Measurements from ENCODE around the gene CXCL13.
A peak's percentile ranks its signal among the peaks of the same experiment; 100 is the strongest.
"Not testable (repeated sequence)": the region's sequence is repeated elsewhere in the genome, so short reads cannot be mapped to it uniquely, and the experiment has no call there.

CXCL13 gene, protein sequence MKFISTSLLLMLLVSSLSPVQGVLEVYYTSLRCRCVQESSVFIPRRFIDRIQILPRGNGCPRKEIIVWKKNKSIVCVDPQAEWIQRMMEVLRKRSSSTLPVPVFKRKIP

DNA sequence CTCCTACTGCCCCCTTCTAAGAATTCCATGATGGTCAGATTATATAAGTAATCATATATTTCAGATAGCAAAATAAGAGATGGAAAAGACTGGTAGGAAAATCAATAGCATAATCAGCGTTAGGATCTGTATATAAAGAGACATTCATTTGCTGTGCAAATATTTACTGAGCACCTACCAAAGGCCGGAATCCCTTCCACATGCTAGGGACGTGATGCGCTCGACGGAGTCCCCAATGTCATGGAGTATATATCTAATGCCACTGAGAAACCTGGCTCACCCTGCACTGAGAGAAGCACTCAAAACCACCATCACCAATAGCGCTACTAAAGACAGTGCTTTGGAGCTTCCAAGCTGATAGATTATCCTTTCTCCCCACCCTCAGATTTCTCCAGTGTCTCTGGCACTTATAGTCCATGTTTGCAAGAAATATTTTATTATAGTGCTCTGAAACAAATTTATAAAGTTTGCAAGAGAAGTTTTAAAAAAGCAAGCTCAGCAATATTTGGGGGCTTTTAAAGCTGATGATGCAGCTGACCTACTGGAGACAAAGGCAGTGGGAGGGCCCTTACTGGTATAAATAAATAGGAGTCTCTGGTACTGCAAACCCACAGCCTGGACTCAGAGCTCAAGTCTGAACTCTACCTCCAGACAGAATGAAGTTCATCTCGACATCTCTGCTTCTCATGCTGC is at the start of gene CXCL13:
CXCL13 (plus strand) TSS at position 611 of the 693 bp plus-strand sequence; CDS start at position 657, 46 bp downstream.
- no peak for DNase-seq

DNA sequence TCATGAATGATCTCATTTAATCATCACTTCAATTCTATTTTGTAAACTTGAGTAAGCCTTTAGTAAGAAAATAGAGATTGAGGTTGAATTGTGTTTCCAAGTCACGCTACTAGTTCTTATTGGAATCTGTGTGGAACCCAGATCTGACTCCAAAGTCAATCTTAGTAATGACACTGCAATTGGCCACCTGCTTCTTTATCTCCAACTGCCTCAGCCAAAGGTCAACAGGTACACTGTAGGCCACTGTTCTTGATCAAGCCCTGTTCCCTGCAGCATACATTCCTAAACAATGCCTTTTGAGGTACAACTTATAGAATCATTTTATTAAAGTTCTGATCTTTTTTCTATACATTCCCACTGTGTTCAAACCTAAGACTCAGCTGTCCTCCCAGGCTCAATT is 45.5 kb upstream of the CXCL13 start:
- no peak for DNase-seq

DNA sequence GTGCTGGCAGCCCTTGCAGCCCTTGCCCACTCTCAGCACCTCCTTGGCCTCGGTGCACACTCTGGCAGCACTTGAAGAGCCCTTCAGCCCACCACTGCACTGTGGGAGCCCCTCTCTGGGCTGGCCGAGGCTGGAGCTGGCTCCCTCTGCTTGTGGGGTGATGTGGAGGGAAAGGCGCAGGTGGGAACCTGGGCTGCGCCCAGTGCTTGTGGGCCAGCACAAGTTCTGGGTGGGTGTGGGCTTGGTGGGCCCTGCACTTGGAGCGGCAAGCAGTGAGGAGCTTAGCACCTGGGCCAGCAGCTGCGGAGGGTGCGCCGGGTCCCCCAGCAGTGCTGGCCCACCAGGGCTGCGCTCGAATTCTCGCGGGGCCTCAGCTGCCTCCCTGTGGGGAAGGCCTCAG is 43.9 kb upstream of the CXCL13 start:
- not testable (repeated sequence) for DNase-seq

DNA sequence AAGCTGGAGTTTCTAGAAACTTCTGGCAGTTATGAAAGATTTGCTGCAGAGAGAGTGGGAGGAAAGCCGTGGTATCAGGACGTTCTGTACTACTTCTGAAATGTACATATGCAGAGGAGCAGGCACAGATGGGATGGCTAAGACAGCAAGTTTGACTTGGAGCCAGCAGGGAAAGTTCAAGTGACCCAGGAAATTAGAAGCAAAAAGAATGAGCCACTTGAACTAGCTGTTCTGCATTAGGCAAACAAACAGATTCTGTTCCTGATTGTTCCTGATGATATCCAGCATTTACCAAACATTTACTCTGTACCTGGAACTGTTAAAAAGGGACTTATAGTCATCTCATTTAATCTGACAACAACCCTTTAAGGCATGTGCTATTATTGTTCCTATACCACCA is 41.4 kb upstream of the CXCL13 start:
- no peak for DNase-seq

DNA sequence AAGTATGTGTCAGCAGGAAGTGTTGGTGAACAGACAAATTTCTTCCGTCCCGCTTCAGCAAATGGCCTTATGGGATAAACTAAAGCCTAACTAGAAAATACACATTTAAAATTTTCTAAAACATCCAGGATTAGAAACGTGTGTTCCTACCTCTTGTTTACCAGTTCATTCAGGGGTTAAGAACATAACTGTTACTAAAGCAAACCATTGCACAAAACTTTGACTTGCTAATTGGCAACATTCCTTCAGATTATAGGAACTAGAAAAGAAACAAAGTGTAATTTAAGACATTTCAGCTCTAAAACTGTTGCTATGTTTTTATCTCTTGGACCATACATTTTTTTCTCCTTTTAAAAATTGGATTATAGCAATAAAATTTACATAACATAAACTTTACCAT is 39.5 kb upstream of the CXCL13 start:
- no peak for DNase-seq

DNA sequence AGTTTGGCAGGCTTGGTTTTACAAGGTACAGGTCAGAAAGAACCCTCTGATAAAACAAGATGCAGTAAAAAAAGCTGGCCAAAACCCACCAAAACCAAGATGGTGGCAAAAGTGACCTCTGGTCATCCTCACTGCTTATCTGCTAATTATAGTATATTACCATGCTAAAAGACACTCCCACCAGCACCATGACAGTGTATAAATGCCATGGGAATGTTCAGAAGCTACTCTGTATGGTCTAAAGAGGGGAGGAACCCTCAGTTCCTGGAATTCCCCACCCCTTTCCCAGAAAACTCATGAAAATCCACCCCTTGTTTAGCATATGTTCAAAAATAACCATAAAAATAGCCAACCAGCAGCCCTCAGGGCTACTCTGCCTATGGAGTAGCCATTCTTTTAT is 38.1 kb upstream of the CXCL13 start:
- DNase-seq: no peak

DNA sequence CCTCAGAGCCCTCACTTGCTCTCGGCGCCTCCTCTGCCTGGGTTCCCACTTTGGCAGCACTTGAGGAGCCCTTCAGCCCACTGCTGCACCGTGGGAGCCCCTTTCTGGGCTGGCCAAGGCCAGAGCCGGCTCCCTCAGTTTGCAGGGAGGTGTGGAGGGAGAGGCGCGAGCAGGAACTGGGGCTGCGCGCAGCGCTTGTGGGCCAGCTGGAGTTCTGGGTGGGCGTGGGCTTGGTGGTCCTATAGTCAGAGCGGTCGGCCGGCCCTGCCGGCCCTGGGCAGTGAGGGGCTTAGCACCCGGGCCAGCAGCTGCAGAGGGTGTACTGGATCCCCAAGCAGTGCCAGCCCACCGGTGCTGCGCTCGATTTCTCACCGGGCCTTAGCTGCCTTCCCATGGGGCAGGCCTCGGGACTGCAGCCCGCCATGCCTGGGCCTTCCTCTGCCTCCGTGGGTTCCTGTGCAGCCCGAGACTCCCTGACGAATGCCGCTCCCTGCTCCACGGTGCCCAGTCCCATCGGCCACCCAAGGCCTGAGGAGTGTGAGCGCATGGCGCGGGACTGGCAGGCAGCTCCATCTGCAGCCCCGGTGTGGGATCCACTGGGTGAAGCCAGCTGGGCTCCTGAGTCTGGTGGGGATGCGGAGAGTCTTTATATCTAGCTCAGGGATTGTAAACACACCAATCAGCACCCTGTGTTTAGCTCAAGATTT is 35.0 kb upstream of the CXCL13 start:
- not testable (repeated sequence) for DNase-seq

DNA sequence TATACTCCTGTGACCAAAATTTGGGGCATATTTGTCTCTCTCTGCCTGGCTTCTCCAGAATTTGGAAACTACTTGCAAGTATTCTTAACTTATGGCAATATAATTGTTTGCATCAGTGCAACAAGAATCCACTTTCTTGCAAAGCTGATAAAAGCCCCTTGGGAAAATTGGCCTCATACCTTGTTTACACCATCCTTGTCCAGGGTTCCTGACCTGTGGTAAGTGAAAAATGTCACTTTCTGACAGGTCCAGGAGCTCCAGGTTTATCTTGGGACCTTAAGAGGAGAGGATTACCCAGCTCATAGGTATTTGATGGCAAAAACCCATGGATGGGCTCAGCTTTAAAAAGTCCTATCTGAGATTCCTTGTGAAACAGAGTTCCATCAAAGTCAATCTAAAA is 29.3 kb upstream of the CXCL13 start:
- no peak for DNase-seq

DNA sequence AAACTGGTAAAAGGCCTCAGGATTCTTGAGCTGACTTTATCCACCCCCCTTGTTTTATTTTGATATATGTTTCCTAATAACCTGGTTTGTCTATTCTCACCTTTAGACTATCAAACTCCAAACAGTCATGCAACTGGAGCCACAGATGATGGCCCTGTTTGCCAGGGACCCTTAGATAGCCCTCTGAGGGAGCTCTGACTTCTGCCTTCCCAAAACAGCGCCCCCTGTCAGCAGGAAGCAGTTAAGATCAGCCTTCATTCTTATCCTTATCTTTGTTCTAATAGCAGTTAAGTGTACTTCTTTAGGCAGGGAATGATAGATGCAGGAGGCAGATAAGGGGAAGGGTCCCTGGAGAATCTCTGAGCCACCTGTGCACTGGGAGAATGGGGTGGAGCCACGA is 27.5 kb upstream of the CXCL13 start:
- DNase-seq: no peak

DNA sequence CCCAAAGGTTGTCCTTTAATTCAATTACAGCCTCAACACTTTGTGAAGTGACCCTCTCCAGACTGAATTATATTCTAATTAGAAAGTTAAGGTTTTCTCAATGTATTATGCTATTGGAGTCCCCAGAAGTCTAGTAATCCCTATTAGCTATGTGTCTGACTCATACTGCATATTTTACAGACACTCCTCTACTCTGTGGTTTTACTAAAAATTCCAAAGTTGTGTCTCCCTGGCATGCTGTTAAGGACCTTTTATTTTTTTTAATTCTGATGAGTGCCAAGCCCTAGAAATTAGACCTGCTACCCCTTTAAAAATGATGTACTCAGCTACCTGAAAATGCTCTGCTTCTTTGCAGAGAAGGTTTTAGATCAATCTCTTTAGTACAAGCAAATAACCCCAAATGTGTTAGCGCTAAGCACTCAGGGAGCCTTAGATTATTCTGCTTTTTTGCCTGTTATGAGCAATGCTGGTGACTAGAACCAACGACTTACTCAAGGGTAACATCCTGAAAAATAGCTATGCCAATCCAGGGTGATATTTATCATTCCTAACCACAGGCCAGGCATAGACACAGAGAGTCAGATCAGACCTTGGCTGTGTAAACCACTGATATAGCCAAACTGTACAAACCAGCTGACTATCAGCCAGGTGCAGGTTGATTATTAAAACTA is 26.1 kb upstream of the CXCL13 start:
- no peak for DNase-seq

DNA sequence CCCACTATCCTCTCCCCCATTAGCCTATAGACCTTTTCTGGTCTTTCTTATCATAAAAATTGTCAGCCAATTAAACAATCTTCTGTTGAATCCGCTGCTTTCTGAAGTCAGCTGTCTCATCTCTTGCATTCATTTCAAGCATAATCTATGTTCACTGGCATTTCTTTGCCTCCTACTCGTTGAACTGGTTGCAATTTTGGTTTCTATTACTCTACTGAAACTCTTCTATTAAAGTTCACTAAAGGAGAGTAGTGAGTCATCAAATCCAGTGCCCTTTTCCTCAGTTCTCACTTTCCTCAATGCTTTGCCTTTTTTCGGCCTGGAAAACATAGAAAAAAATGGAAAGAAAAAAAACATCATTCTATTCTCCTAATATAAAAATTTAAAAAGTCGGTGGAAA is 23.9 kb upstream of the CXCL13 start:
- no peak for DNase-seq

DNA sequence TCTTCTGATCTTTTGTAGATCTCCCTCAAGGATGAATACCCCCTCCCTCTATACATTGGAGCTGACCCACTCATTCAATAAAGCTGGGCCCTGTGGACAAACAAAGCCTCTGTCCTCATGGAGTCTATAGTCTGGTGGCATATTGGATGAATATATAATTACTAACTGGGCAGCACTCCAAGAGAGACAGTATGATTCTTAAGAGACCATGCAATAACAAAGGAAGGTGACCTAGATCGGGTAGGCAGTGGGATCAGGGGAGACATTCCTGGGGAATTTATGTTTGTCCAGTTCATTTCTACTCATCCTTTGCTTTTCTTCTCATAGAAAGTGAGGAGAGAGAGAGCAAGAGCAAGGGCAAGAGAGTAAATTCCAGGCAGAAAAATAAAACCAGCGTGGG is 23.5 kb upstream of the CXCL13 start:
- no peak for DNase-seq

DNA sequence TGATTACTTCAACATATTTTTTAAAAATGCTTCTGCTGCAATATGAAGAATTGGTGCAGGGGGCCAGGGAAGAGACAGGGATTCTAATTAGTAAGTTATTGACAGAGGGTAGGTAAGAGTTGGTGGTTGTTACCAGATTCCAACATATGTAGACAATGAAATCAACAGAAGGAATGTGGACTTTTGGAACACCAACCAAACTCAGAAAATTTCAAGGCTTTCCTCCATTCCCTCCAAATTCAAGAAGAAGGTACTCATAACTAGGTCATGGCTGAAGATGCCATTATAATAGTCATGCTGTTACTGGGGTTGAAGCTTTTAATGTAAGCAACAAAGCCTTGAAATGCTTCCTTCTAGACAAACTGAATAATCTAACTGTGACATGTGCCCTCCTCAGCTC is 22.9 kb upstream of the CXCL13 start:
- no peak for DNase-seq

DNA sequence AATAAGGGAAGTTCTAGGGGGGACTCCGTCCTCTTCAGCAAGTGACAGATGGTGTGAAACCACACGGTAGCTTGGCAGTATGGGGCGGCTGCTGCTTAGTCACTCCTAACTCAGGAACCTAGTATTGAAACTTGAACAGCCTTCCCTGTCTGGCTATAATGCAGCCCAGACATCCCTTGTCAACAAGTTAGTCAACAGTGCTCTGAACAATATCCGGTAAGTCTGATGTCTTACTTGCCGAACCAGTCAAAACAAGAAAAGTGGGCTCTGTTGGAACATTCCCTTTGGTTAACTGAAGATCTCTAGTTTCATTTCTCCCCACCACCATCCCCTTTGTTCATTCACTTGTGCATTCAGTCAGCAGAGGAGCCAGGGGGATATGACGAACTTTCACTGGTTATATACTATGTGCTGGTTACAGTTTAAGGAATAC is 18.7 kb upstream of the CXCL13 start:
- peak; percentile 31 for DNase-seq

DNA sequence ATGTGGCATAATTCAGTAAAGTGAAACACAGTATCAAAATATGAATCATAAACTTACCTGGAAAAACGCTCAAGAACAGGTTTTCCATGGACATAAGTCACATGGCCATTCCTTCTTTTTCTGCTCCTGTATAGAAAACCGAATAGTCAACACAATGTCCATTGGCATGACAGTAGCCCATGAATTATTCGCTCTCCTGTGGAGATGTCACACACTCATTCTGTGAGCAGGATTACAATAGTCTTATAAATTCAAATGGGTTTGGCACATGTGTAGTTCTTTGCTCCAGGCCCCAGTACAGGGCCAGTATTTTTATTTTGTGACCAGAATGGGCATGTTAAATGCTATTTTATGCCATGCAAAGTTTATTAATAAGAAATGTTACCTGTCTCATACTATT is 15.1 kb upstream of the CXCL13 start:
- no peak for DNase-seq

DNA sequence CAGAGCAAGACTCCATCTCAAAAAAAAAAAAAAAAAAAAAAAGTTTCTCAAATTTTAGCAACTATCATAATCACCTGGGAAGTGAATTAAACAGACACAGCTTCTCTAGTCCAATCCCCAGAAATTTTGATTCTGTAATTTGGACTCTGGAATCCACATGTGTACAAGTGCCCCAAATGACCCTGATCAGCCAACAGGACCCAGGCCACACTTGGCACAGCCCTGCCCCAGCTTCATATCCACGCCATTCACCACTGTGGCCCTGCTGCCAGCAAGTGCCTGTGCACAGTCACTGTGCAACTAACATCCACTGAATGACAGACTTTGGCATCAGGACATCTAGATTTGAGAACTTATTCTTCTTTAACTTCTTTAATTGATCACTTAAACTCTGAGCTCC is 14.1 kb upstream of the CXCL13 start:
- no peak for DNase-seq

DNA sequence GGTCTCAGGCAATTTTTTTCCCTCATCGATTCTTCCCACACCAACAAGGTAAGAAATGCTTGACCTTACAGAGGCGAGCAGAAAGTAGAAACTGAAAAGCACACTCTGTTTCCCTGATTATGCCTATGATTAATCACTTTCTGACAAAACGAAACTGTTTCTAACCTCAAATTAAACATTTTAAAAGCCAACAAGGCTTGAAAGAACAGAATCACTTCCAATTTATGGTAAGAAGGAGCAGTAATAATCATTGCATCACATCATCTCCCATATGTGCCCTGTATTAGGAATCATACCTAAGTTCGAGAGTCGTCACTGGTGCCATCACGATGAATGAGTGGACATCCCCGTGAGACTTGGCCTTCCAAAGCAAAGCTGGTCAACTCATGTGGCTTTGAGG is 12.5 kb upstream of the CXCL13 start:
- DNase-seq: no peak

DNA sequence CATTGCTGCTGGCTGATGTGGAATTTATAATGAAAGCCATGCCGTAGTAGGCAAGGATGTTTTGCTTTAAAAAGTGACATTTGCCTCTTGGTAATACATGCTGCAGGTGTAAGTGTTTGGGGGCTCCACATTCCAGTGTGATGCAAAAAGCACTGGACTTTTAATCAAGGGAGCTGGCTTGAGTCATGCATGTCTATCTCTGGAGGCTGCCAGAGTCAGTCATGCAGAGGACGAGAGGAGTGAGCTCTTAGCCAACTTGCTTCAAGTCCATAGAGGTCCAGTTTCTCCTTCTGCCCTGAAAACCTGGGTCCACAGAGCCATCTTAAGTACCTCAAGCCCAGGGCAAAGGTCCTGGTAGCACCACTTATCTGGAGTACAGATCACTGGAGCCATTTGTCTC is 11.6 kb upstream of the CXCL13 start:
- no peak for DNase-seq

DNA sequence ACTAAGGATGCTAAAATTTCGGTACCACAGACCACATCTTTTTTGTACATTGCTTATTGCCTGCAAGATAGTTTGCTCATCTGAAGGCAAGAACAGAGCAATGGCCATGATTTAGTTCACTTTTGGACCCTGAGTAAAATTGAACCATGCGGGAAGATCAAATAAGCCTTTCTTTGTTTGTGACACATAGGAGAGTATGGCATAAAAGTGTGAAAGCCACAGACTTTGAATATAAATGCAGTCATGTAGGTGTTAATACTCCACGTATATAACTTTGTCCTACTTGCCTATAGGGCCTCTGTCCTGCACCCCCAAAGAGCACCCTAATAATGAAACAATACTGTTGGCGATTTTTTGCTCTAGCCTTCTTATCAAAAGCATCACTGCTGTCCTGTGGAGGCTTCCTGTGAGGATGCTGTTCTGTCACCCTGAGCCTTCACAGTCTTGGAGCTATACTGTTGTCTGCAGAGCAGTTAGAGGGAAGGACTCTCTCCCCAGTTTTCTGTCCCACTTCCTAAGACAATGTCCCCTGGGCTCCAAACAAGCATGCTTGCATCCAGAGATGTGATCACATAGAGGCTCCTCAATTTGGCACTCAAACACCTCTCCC is 10.2 kb upstream of the CXCL13 start:
- no peak for DNase-seq

DNA sequence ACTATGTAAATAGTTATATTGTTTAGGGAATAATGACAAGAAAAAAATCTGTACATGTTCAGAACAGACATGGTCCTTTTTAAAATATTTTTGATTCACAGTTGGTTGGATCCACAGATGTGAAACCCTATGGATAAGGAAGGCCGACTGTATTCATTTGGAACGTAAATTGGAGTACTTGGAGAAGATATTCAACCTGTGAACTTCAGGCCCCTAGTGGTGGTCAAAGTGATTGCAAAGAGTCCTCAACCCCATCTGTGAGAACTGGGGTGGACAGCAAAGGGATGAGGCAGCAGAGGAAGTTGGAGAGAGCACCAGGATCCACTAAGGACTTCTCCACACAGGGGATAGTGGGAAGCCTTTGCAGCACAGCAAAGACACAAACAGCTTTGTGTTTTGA is 6.2 kb upstream of the CXCL13 start:
- no peak for DNase-seq

DNA sequence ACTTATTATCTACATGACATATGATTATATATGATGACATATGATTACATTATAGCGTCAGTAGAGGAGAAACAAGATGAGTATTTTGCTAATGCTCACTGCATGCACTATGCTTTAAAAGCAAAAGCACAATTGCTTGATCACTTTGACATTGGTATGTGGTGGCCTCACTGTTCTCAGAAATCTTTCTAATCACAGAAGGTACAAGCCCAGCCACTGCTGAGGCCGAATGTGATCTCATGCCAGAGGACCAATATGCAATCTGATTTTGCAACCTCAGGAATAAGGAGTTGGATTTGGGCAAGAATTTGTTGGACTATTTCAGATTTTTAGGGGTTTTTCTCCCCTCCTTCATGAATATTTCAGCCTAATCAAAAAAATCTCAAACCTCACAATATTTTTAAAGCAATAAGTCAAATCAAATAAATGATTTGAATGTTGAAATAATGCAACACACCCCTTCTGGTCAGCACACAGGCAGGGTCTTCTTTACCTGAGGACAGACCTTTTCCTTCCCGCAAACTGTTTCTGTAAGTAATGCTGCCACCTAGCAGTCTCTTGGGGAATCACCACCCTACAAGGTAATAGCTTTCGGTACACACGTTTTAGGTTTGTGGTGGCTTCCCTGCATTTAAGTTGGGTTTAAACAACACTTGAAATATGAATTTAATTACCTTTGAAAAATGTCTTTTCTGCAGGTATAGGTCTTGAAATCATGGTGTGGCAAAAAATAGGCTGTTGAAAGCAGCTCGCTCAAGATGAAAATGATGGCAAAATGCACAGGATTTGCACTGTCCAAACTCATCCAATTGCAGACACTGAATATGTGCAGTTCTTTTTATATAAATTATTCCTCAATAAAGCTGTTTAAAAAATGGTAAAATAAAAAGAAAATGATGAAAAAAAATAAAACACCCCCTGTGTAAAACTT is 4.8 kb upstream of the CXCL13 start:
- peak; percentile 25 for DNase-seq

DNA sequence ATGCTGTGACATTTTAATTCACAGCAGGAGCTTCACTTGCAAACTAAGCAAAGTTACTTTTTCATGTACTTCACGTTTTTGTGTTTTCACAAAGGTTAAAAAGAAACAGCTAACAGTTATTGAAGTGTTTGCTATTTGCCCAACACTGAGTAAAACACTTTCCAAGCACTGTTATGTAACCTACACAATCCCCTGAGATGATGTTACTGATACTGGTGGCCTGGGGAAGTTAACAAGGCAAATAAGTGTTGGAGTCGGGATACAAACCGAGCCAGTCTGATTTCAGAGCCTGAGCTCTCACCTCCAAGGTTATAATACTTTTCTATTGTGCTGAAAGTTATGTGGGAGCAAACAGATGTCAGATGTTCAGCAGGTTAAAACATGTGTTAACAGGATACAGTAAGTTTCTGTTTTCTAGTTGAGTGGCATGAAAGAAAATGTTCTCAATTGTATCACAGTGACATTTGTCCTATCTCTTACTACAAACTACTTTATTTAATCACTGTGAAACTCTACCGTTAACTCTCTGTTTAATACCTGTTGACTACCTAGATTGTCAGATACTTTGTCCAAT is 3.9 kb upstream of the CXCL13 start:
- no peak for DNase-seq
